Colonic mucosa (tissue), 4 donors: Measurements from ENCODE around the gene KLF9. TPM values are rescaled to one million over a fixed set of nuclear protein-coding genes. Genes with fewer than 3 reads are reported as not detected.

Source experiments
- DNase-seq: peaks from one replicate; pipeline ENCODE4 v3.0.0-alpha.2; 2020
- H3K27ac ChIP-seq: fragments of 200-600 bp; one replicate; pipeline ENCODE4 v1.8.0; 2021
- H3K27me3 ChIP-seq: fragments of 200-600 bp; one replicate; pipeline ENCODE4 v1.8.0; 2021
- H3K36me3 ChIP-seq: fragments of 200-600 bp; one replicate; pipeline ENCODE4 v1.8.0; 2021
- H3K4me1 ChIP-seq: fragments of 200-600 bp; one replicate; pipeline ENCODE4 v1.8.0; 2021; ENCODE audit warnings: mild to moderate bottlenecking
- H3K4me3 ChIP-seq: fragments of 200-600 bp; one replicate; pipeline ENCODE4 v1.8.0; 2021
- H3K9ac ChIP-seq, 2 donors: one replicate each; pipeline ENCODE4 v1.7.0; 2013; ENCODE audit warnings: control low read depth in 2 of 2, low read depth in 2 of 2, low read length in 2 of 2
- H3K9me3 ChIP-seq: fragments of 200-600 bp; one replicate; pipeline ENCODE4 v1.8.0; 2021
- CTCF ChIP-seq: fragments of 200-600 bp; IDR thresholded peaks from one replicate; pipeline ENCODE4 v1.8.0; 2022; ENCODE audit warnings: antibody characterized with exemption, mild to moderate bottlenecking
- intact Hi-C: fragments of 100-400 bp; cut with DNase I; formaldehyde crosslinking; loops from one replicate; pipeline ENCODE4 v1.14.1; 2022
- total RNA-seq, 2 donors: library from RNA; stranded (reverse); fragmentation: NEBNext Ultra II Directional in 1 of 2; extraction: Animal tissue kit (Norgen Biotek cat#: 25700) in 1 of 2; gene quantifications; one replicate each; pipeline ENCODE4 v1.2.1, GENCODE V29; 2021
- donor health status: healthy.
- donor health status: DM: no; HTN: no; CAD: no.
- donor health status: DM: no; HTN: no; CAD: no.

KLF9 gene
- total RNA-seq, 2 donors from 2014 or later = 13.5 to 18.8 TPM

GRCh38 chr9:70442328-70442848 is 27.9 kb upstream of the KLF9 start:
- no peaks in the 10 kb centered on the region for H3K27me3 ChIP-seq
- no peak for TF ChIP-seq CTCF
- intact Hi-C loops = no loop called here
- H3K4me3 ChIP-seq = no peak overlapping the region
- no peaks in the 10 kb centered on the region for H3K36me3 ChIP-seq
- H3K4me1 ChIP-seq = peaks cover 15% of the 10 kb centered on the region
- DNase-seq = no peak
- H3K9me3 ChIP-seq = no peaks in the 10 kb centered on the region
- H3K27ac ChIP-seq = no peak overlapping the region
- no peak overlapping the region for H3K9ac ChIP-seq

GRCh38 chr9:70441622-70442021 is 27.2 kb upstream of the KLF9 start:
- no peak overlapping the region for H3K9ac ChIP-seq
- intact Hi-C loops = no loop called here
- peaks cover 15% of the 10 kb centered on the region for H3K4me1 ChIP-seq
- H3K27me3 ChIP-seq = no peaks in the 10 kb centered on the region
- H3K9me3 ChIP-seq = no peaks in the 10 kb centered on the region
- TF ChIP-seq CTCF = no peak
- DNase-seq = no peak
- H3K27ac ChIP-seq = no peak overlapping the region
- no peaks in the 10 kb centered on the region for H3K36me3 ChIP-seq
- H3K4me3 ChIP-seq = no peak overlapping the region

- DNase-seq = no peak
- no peaks in the 10 kb centered on the region for H3K36me3 ChIP-seq
- H3K4me1 ChIP-seq = peaks cover 15% of the 10 kb centered on the region
- no peak for TF ChIP-seq CTCF
- H3K9me3 ChIP-seq = no peaks in the 10 kb centered on the region
- H3K9ac ChIP-seq = no peak overlapping the region
- H3K4me3 ChIP-seq = no peak overlapping the region
- peak overlapping the region; percentile 13 for H3K27ac ChIP-seq
- intact Hi-C loops = no loop called here
- no peaks in the 10 kb centered on the region for H3K27me3 ChIP-seq
These were observed 25.7 kb upstream of the KLF9 start for GRCh38 chr9:70439991-70440706.

GRCh38 chr9:70438341-70438928 is 24.0 kb upstream of the KLF9 start:
- H3K27me3 ChIP-seq = no peaks in the 10 kb centered on the region
- no peak for TF ChIP-seq CTCF
- peak overlapping the region; percentile 38 for H3K9ac ChIP-seq
- no peak overlapping the region for H3K4me3 ChIP-seq
- H3K27ac ChIP-seq = peak overlapping the region; percentile 46
- H3K9me3 ChIP-seq = no peaks in the 10 kb centered on the region
- intact Hi-C loops = no loop called here
- peaks cover 15% of the 10 kb centered on the region for H3K4me1 ChIP-seq
- DNase-seq = peak; percentile 89
- no peaks in the 10 kb centered on the region for H3K36me3 ChIP-seq

GRCh38 chr9:70435948-70436347 is 21.5 kb upstream of the KLF9 start:
- Histone ChIP-seq H3K27me3 (no peaks in the 10 kb centered on the region), H3K36me3 (no peaks in the 10 kb centered on the region), H3K9ac (no peak overlapping the region), H3K9me3 (no peaks in the 10 kb centered on the region), H3K4me3 (no peak overlapping the region), H3K27ac (no peak overlapping the region), H3K4me1 (peaks cover 15% of the 10 kb centered on the region)
- intact Hi-C loops = no loop called here
- DNase-seq = no peak
- no peak for TF ChIP-seq CTCF
